ENCODE measurements around the gene GPSM1.
"Not testable (repeated sequence)": the region's sequence is repeated elsewhere in the genome, so short reads cannot be mapped to it uniquely, and the experiment has no call there.

DNA sequence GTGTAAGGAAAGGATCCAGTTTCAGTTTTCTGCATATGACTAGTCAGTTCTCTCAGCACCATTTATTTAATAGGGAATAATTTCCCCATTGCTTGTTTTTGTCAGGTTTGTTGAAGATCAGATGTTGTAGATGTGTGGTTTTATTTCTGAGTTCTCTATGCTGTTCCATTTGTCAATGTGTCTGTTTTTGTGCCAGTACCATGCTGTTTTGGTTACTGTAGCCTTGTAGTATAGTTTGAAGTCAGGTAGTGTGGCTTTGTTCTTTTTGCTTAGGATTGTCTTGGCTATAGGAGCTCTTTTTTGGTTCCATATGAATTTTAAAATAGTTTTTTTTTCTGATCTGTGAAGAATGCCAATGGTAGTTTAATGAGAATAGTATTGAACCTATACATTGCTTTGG, 6.4 kb upstream of the GPSM1 start:
- not testable (repeated sequence) for TF ChIP-seq JUND (IDR thresholded peaks at IDR 0.05); NFIC (IDR thresholded peaks at IDR 0.05; ENCODE audit: borderline replicate concordance); RAD21 (IDR thresholded peaks at IDR 0.05; ENCODE audit: low read length); CTCF (IDR thresholded peaks at IDR 0.05); POLR2AphosphoS5 (IDR thresholded peaks at IDR 0.05; ENCODE audit: low read depth, low read length); GABPA (IDR thresholded peaks at IDR 0.05; ENCODE audit: low read depth); RXRA (IDR thresholded peaks at IDR 0.05; ENCODE audit: borderline replicate concordance, low read depth)

Data from SK-N-SH (cell line).